Stomach (tissue), 4 donors: Measurements from ENCODE around the gene HEATR3.

Source experiments
- CTCF ChIP-seq, 7 experiments: fragments of 450-650 bp in 4 of 7; fragments of 200-600 bp in 3 of 7; sonication (generic) in 3 of 7; IDR thresholded peaks; one replicate each; pipeline ENCODE4 v1.5.1; 2016 to 2019; ENCODE audit warnings: antibody characterized with exemption in 7 of 7, control low read depth in 2 of 7, mild to moderate bottlenecking in 1 of 7
- EP300 ChIP-seq: sonication (generic); formaldehyde crosslinking; IDR thresholded peaks from one replicate; pipeline ENCODE4 v1.6.1; 2017; ENCODE audit warnings: antibody characterized with exemption
- POLR2A ChIP-seq, 4 donors: fragments of 450-650 bp; IDR thresholded peaks; one replicate each; pipeline ENCODE4 v1.6.1; 2016; ENCODE audit warnings: antibody characterized with exemption in 4 of 4, control low read depth in 2 of 4, mild to moderate bottlenecking in 1 of 4, moderate library complexity in 1 of 4
- POLR2AphosphoS5 ChIP-seq, 3 donors: sonication (generic); formaldehyde crosslinking; IDR thresholded peaks; one replicate each; pipeline ENCODE4 v1.6.1; 2016; ENCODE audit warnings: antibody characterized with exemption in 3 of 3

- TF ChIP-seq CTCF (IDR thresholded peaks at IDR 0.05) (no peak), POLR2AphosphoS5 (IDR thresholded peaks at IDR 0.05) (no peak), EP300 (no peak), POLR2A (IDR thresholded peaks at IDR 0.05) (no peak)
These were observed 18.2 kb downstream of the HEATR3 start for GRCh38 chr16:50083996-50084395.
